SK-N-MC (cell line): ENCODE results near the gene C19orf73.
"Not testable (repeated sequence)": the region's sequence is repeated elsewhere in the genome, so short reads cannot be mapped to it uniquely, and the experiment has no call there.

ENCODE experiments used
- DNase-seq: peaks from one replicate; pipeline ENCODE4 v3.0.0-alpha.2; 2011; ENCODE audit warnings: low read depth, low spot score
- H3K27ac ChIP-seq: fragments of 200-600 bp; sonication (generic); 2 replicates; pipeline ENCODE4 v1.5.1; 2016; ENCODE audit warnings: mixed run types
- H3K36me3 ChIP-seq: fragments of 200-600 bp; sonication (generic); 2 replicates; pipeline ENCODE4 v1.6.1; 2017; ENCODE audit warnings: antibody characterized with exemption, low read length, mixed read lengths; ENCODE audit not compliant: insufficient read depth
- H3K4me3 ChIP-seq: fragments of 200-600 bp; sonication (generic); 2 replicates; pipeline ENCODE4 v1.5.1; 2016
- H3K9ac ChIP-seq: fragments of 200-600 bp; sonication (generic); 2 replicates; pipeline ENCODE4 v1.8.0; 2017; ENCODE audit warnings: mixed run types, mixed read lengths; ENCODE audit not compliant: insufficient read length
- H3K9me3 ChIP-seq: fragments of 200-600 bp; sonication (generic); 2 replicates; pipeline ENCODE4 v1.6.1; 2017; ENCODE audit warnings: low read depth, mild to moderate bottlenecking, antibody characterized with exemption, low read length, moderate library complexity, mixed read lengths
- EZH2 ChIP-seq: fragments of 200-600 bp; sonication (generic); IDR thresholded peaks from one replicate; pipeline ENCODE4 v1.6.1; 2017; ENCODE audit warnings: antibody characterized with exemption
- FOXP2 ChIP-seq: optimal IDR thresholded peaks from 2 replicates; pipeline ENCODE3; 2011; ENCODE audit warnings: mild to moderate bottlenecking, moderate library complexity; ENCODE audit not compliant: insufficient read depth; ENCODE audit errors: extremely low read length, control extremely low read depth
- POLR2AphosphoS5 ChIP-seq: IDR thresholded peaks from 2 replicates; pipeline ENCODE4 v1.6.1; 2012; ENCODE audit warnings: mild to moderate bottlenecking, low read depth, low read length, borderline replicate concordance

C19orf73 gene

GRCh38 chr19:49150944-49151243 is 32.0 kb upstream of the C19orf73 start:
- peak overlapping the region; percentile 85 for H3K27ac ChIP-seq
- H3K36me3 ChIP-seq = no peaks in the 10 kb centered on the region; the same call in 1 of the 2 replicates
- no peaks in the 10 kb centered on the region for H3K9me3 ChIP-seq
- TF ChIP-seq EZH2 (no peak), POLR2AphosphoS5 (no peak)
- H3K4me3 ChIP-seq = peak overlapping the region; percentile 99
- H3K9ac ChIP-seq = peak overlapping the region; percentile 91
- DNase-seq = no peak

GRCh38 chr19:49150106-49150943 is 31.4 kb upstream of the C19orf73 start:
- Histone ChIP-seq H3K9me3 (no peaks in the 10 kb centered on the region), H3K27ac (peak overlapping the region; percentile 85), H3K4me3 (peak overlapping the region; percentile 99), H3K9ac (peak overlapping the region; percentile 91), H3K36me3 (peaks cover 4% of the 10 kb centered on the region)
- no peak for DNase-seq
- peak; percentile 21 for TF ChIP-seq POLR2AphosphoS5
- TF ChIP-seq EZH2 = no peak

- peak overlapping the region; percentile 99 for H3K4me3 ChIP-seq
- peaks cover 8% of the 10 kb centered on the region for H3K36me3 ChIP-seq
- no peaks in the 10 kb centered on the region for H3K9me3 ChIP-seq
- TF ChIP-seq POLR2AphosphoS5 (peak; percentile 64), EZH2 (no peak), FOXP2 (no peak)
- peak overlapping the region; percentile 85 for H3K27ac ChIP-seq
- peak overlapping the region; percentile 91 for H3K9ac ChIP-seq
- DNase-seq = peak; percentile 74
These were observed 30.7 kb upstream of the C19orf73 start for GRCh38 chr19:49149652-49150105.

GRCh38 chr19:49148784-49149651 is 30.1 kb upstream of the C19orf73 start:
- Histone ChIP-seq H3K4me3 (peak overlapping the region; percentile 99), H3K36me3 (peaks cover 8% of the 10 kb centered on the region), H3K9ac (peak overlapping the region; percentile 91), H3K9me3 (no peaks in the 10 kb centered on the region), H3K27ac (peak overlapping the region; percentile 85)
- peak; percentile 76 for DNase-seq
- TF ChIP-seq EZH2 (no peak), FOXP2 (no peak), POLR2AphosphoS5 (peak; percentile 77)

- H3K4me3 ChIP-seq = no peak overlapping the region; the same call in 1 of the 2 replicates
- peak overlapping the region; percentile 19; the same call in 1 of the 2 replicates for H3K27ac ChIP-seq
- no peak overlapping the region for H3K9ac ChIP-seq
These were observed 29.2 kb upstream of the C19orf73 start for GRCh38 chr19:49148044-49148682.

GRCh38 chr19:49146408-49146770 is 27.4 kb upstream of the C19orf73 start:
- peaks cover 15% of the 10 kb centered on the region for H3K36me3 ChIP-seq
- DNase-seq, H3K4me3 ChIP-seq, H3K9ac ChIP-seq, H3K9me3 ChIP-seq, H3K27ac ChIP-seq: not testable (repeated sequence)

More at GRCh38 chr19:49148044-49148682, 29.2 kb upstream of the C19orf73 start:
- DNase-seq = no peak
- no peak for TF ChIP-seq POLR2AphosphoS5
- no peak for TF ChIP-seq EZH2
- no peak for TF ChIP-seq FOXP2
- H3K36me3 ChIP-seq = peaks cover 8% of the 10 kb centered on the region
- H3K9me3 ChIP-seq = no peaks in the 10 kb centered on the region

GRCh38 chr19:49145573-49146407 is 26.8 kb upstream of the C19orf73 start:
- no peak for DNase-seq
- Histone ChIP-seq H3K36me3 (peaks cover 18% of the 10 kb centered on the region), H3K9ac (no peak overlapping the region), H3K9me3 (no peaks in the 10 kb centered on the region), H3K4me3 (no peak overlapping the region), H3K27ac (no peak overlapping the region)
- TF ChIP-seq EZH2 (no peak), POLR2AphosphoS5 (no peak), FOXP2 (no peak)
